GM12892 (cell line): ENCODE measurements around the gene RFX3.

ENCODE experiments used
- DNase-seq: peaks from one replicate; pipeline ENCODE4 v3.0.0; 2011; ENCODE audit not compliant: insufficient read length
- FAIRE-seq: peaks from 2 replicates; lab custom pipeline; 2011; peaks lifted over from hg19 to GRCh38; lab: Jason Lieb, UNC
- POLR2A ChIP-seq: IDR thresholded peaks from 2 replicates; pipeline ENCODE4 v1.6.1; 2011; ENCODE audit warnings: low read depth, low read length, control low read depth
- POLR2AphosphoS5 ChIP-seq: IDR thresholded peaks from 2 replicates; pipeline ENCODE4 v1.6.1; 2011; ENCODE audit warnings: low read depth, low read length, control low read depth
- TAF1 ChIP-seq: IDR thresholded peaks from 2 replicates; pipeline ENCODE4 v1.6.1; 2011; ENCODE audit warnings: low read depth, mild to moderate bottlenecking, control low read depth, low read length, borderline replicate concordance

Gene RFX3

DNA sequence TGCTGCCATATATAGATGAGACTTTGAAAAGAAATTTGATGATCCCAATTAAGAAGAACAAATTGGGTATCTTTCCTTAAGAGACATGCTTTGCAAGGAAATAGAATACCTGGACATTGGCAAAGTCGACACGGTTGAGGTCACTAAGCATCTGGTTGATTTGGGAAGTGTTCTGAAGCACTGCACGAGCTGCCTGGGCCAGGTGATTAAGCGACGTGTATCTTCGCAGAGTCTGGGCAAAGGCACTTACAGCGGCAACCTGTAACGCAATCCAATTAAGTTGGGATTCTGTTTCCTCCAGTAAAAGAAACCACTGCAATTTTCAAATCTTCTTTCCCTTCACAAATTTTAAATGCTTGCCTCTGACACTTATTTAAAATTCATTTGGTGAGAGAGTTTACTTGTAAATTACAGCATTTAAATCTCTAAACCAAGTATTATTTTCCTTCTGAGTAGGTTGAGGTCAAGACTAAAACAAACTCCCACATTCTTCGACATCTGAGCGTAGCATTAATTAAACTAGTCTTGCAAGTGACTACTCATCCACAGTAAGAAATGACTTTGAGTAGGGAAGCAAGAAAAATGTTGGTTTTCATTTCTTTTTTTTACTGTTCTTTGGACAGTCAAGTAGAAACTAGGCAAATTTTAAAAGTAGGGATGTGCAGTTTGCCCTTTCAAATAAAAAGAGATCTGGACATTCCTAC lies 262.8 kb downstream of the RFX3 start:
- FAIRE-seq = no peak
- TF ChIP-seq POLR2AphosphoS5 = no peak
- no peak for TF ChIP-seq POLR2A
- DNase-seq = no peak

GRCh38 chr9:3261484-3261883 lies 264.3 kb downstream of the RFX3 start:
- TF ChIP-seq POLR2A (no peak), POLR2AphosphoS5 (no peak), TAF1 (no peak)
- DNase-seq = no peak
- peak; percentile 17 for FAIRE-seq

DNA sequence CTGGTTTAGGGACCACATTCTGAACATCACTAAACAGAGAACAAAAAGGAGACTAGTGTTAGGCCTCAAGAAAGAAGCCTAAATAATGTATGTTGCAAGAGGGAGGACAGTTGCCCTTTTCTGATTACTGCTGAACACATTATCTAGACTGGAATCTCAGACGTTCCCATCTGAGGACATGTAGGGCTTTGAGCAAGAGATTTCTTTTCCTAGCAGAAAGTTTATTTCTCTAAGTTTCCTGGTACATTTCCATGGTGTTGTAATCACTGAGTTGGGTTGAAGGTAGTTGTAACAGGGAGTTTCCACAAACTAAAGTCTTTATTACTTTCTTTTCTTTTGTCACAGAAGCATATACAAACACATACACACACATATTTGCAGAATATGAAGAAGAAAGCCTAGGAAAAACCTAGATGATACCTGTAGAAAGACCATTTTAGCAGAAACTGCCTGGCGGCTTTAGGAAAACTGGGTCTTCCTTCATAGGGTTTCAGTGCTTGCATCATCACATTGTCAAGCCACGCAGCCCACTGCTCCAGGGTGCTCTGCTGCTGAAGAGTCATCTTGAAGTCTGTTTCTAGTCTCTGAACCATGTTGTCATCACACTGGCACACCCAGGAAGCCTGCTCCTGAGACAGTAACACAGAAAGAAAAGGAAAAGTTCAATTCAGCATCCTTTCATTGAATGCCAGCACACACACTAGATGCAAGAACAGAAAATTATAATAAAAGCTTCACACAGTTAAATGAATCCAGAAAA lies 269.1 kb downstream of the RFX3 start:
- DNase-seq (no peak), FAIRE-seq (no peak)
- TF ChIP-seq POLR2AphosphoS5 (no peak), TAF1 (no peak), POLR2A (no peak)

DNA sequence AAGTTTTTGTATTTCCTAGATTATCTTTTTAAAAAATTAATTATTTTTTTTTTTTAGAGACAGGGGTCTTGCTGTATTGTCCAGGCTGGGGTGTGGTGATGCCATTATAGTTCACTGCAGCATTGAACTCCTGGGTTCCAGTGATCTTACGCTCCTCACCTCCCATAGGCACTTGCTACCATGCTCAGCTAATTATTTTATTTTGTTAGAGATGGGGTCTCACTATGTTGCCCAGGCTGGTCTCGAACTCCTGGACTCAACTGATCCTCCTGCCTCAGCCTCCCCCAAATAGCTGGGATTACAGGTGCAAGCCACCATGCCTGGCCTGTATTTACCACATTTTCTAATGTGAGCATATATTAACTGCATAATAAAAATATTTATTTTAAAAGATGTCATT lies 274.5 kb downstream of the RFX3 start:
- no peak for TF ChIP-seq POLR2AphosphoS5
- TF ChIP-seq TAF1 = no peak
- TF ChIP-seq POLR2A = no peak
- FAIRE-seq = no peak
- no peak for DNase-seq

DNA sequence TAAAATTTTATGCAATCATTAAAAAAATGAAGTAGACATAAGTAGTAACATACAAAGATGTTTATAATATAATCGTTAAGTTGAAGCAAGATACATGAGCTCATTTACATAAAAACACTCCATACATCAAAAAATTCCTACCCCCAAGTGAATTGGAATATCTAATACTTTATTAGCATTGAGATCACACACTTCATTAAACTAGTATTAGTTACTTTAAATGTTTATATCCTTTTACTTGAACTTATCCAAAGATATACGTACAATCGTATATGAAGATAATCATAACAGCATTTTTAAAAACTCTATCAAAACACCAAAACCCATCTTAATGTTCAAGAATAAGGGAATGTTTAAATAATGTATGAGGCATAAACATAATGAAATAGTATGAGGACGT lies 275.1 kb downstream of the RFX3 start:
- TF ChIP-seq TAF1 = no peak
- TF ChIP-seq POLR2AphosphoS5 = no peak
- no peak for TF ChIP-seq POLR2A
- no peak for DNase-seq
- no peak for FAIRE-seq

DNA sequence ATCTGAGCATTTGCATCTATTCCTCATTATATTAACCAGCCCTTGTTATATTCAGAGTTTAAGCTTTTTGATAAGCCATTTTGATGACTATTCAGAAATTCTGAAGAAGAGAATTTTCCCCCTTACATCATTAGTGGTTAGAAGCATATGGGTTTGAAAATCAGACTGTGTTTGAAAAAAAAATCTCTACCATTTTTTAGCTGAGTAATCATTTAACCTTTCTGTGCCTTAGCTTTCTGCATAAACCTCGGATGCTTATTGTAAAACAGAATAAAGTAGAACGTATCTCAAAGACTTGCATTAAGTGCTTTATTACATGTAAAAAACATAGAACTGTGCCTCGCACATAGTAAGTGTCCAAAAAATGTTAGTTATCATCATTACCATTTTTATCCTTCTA lies 278.6 kb downstream of the RFX3 start:
- FAIRE-seq = no peak

GRCh38 chr9:3246241-3246640 lies 279.6 kb downstream of the RFX3 start:
- no peak for DNase-seq
- FAIRE-seq = no peak
- no peak for TF ChIP-seq POLR2A
- no peak for TF ChIP-seq POLR2AphosphoS5
- no peak for TF ChIP-seq TAF1

More for the DNA sequence above, 278.6 kb downstream of the RFX3 start:
- no peak for DNase-seq
- TF ChIP-seq POLR2A (no peak), TAF1 (no peak), POLR2AphosphoS5 (no peak)

GRCh38 chr9:3244963-3245653 lies 280.7 kb downstream of the RFX3 start:
- FAIRE-seq (no peak), DNase-seq (no peak)
- no peak for TF ChIP-seq POLR2AphosphoS5
- TF ChIP-seq TAF1 = no peak
- TF ChIP-seq POLR2A = no peak

DNA sequence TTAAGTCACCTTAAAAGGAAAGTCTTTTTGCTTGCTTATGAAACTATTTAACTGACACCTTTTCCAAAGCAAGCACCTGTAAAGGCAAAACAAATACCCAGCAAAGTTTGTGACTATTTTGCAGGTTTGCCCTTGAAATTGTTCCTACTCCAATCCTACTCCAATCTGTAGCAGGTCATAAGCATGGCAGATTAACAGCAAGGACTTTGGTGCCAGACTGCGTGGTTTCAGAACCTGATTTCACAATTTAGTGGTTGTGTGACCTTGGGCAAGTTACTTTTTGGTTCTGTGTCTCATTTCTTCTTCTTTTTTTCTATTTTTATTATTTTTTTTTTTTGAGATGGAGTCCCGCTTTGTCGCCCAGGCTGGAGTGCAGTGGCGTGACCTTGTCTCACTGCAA lies 282.1 kb downstream of the RFX3 start:
- DNase-seq (no peak), FAIRE-seq (no peak)
- TF ChIP-seq POLR2A = no peak
- TF ChIP-seq POLR2AphosphoS5 = no peak
- no peak for TF ChIP-seq TAF1

DNA sequence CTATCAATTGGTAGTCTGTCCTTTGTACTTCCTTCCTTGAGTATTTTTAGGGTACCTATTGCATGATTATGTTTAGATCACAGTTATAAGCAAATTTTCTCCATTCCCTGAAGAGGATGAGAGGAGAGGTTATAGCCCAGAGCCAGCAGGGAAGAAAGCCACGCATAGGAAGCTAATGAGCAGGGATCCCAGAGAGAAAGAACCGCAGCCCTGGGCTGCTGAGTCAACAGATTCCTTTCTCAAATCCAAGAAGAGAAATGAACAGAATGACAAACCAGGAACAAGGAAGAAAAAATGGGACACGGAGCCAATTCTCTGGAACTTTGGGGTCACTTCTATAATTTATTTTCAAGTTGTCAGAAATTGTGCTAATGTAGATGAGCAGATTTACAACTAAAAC lies 284.5 kb downstream of the RFX3 start:
- no peak for TF ChIP-seq TAF1
- TF ChIP-seq POLR2A = no peak
- no peak for TF ChIP-seq POLR2AphosphoS5
- DNase-seq (no peak), FAIRE-seq (no peak)

- DNase-seq (peak; percentile 11), FAIRE-seq (peak; percentile 77)
- no peak for TF ChIP-seq POLR2A
- TF ChIP-seq POLR2AphosphoS5 = no peak
- TF ChIP-seq TAF1 = no peak
Observed at GRCh38 chr9:3240656-3241268, 285.0 kb downstream of the RFX3 start.

GRCh38 chr9:3239240-3239639 lies 286.6 kb downstream of the RFX3 start:
- TF ChIP-seq POLR2AphosphoS5 (no peak), TAF1 (no peak), POLR2A (no peak)
- FAIRE-seq (no peak), DNase-seq (no peak)

- FAIRE-seq (no peak), DNase-seq (no peak)
- TF ChIP-seq POLR2A (no peak), POLR2AphosphoS5 (no peak), TAF1 (no peak)
Observed at GRCh38 chr9:3238236-3238635, 287.6 kb downstream of the RFX3 start.
